HepG2 (cell line): ENCODE data around the gene OR4C45. TPM values are rescaled to one million over a fixed set of nuclear protein-coding genes. Genes with fewer than 3 reads are reported as not detected.

Experiments
- ARNT ChIP-seq: fragments of 450-650 bp; IDR thresholded peaks from 2 replicates; pipeline ENCODE4 v1.6.1; 2017
- FOSL1 ChIP-seq: sonication (generic); formaldehyde crosslinking; IDR thresholded peaks from 2 replicates; pipeline ENCODE4 v1.9.0; 2021; ENCODE audit warnings: missing genetic modification reagents, borderline replicate concordance
- HOXA9 ChIP-seq: sonication (generic); formaldehyde crosslinking; IDR thresholded peaks from 2 replicates; pipeline ENCODE4 v1.8.1; 2022; ENCODE audit warnings: missing genetic modification reagents, mild to moderate bottlenecking, moderate library complexity, borderline replicate concordance
- MIER2 ChIP-seq: IDR thresholded peaks from 2 replicates; pipeline ENCODE4 v1.6.1; 2016; ENCODE audit warnings: missing biosample characterization, missing genetic modification reagents
- ZNF224 ChIP-seq: sonication (generic); formaldehyde crosslinking; IDR thresholded peaks from 2 replicates; pipeline ENCODE4 v1.5.0; 2020; ENCODE audit warnings: mild to moderate bottlenecking, missing genetic modification reagents
- ZNF678 ChIP-seq: sonication (generic); formaldehyde crosslinking; IDR thresholded peaks from 2 replicates; pipeline ENCODE4 v1.4.0; 2020; ENCODE audit warnings: mild to moderate bottlenecking, missing genetic modification reagents
- polyA plus RNA-seq, 8 experiments: library from polyadenylated mRNA; depleted of rRNA in 3 of 8; stranded (reverse) in 7 of 8; unstranded in 1 of 8; fragments of >200 nt; fragmentation: Illumina TruSeq in 4 of 8; extraction: Trizol in 4 of 8; gene quantifications; 2 replicates each; pipeline versions ENCODE4 v1.2.1 to v1.2.3, GENCODE V29; 2011 to 2016; ENCODE audit warnings: low read depth in 4 of 8, missing spikeins in 1 of 8, mixed read lengths in 1 of 8; ENCODE audit not compliant: insufficient read depth in 1 of 8
- total RNA-seq, 5 experiments: library from RNA; depleted of rRNA; stranded (reverse); fragments of >200 nt; fragmentation: Illumina TruSeq; extraction: Trizol; gene quantifications; 2 replicates each; pipeline ENCODE4 v1.2.3, GENCODE V29; 2016; ENCODE audit warnings: low read depth in 1 of 5
- TF ChIP-seq, protein P1 (sequence below): sonication (generic); formaldehyde crosslinking; IDR thresholded peaks from 2 replicates; pipeline ENCODE4 v1.5.1; 2020; ENCODE audit warnings: mild to moderate bottlenecking, moderate library complexity, missing genetic modification reagents
- TF ChIP-seq, protein P2 (sequence below): sonication (generic); formaldehyde crosslinking; IDR thresholded peaks from 2 replicates; pipeline ENCODE4 v1.4.0; 2020; ENCODE audit warnings: missing genetic modification reagents, mild to moderate bottlenecking, borderline replicate concordance
- TF ChIP-seq, protein P3 (sequence below): fragments of 450-650 bp; IDR thresholded peaks from 2 replicates; pipeline ENCODE4 v1.6.1; 2017; ENCODE audit warnings: mild to moderate bottlenecking

Gene OR4C45
- total and polyA plus RNA-seq, 2 of the 13 experiments (the other 11 are each of a cell fraction or from before 2014, with no cell fraction given), result not detected

DNA sequence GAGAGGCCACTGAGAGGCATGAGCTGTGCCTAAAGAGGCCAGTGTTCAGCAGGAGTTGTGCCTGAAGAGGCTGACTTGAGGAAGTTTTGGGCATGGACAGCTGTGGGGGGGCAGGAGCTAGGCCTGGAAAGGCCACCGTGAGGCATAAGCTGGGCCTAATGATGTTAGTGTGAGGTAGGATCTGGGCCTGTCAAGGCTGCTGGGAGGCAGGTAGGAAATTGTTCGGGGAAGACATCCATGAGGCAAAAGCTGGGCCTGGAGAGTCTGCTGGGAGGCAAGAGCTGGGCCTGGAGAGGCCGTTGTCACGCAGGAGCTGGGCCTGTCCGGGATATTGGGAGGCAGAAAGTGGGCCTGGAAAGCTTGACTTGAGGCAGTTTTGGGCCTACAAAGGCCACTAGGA, 44.9 kb downstream of the OR4C45 start (continued):
- TF ChIP-seq, protein P1, sequence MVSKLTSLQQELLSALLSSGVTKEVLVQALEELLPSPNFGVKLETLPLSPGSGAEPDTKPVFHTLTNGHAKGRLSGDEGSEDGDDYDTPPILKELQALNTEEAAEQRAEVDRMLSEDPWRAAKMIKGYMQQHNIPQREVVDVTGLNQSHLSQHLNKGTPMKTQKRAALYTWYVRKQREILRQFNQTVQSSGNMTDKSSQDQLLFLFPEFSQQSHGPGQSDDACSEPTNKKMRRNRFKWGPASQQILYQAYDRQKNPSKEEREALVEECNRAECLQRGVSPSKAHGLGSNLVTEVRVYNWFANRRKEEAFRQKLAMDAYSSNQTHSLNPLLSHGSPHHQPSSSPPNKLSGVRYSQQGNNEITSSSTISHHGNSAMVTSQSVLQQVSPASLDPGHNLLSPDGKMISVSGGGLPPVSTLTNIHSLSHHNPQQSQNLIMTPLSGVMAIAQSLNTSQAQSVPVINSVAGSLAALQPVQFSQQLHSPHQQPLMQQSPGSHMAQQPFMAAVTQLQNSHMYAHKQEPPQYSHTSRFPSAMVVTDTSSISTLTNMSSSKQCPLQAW (CRISPR knock-in tag), result no peak
- no peak for TF ChIP-seq MIER2 (CRISPR knock-in tag)
- TF ChIP-seq, protein P2, sequence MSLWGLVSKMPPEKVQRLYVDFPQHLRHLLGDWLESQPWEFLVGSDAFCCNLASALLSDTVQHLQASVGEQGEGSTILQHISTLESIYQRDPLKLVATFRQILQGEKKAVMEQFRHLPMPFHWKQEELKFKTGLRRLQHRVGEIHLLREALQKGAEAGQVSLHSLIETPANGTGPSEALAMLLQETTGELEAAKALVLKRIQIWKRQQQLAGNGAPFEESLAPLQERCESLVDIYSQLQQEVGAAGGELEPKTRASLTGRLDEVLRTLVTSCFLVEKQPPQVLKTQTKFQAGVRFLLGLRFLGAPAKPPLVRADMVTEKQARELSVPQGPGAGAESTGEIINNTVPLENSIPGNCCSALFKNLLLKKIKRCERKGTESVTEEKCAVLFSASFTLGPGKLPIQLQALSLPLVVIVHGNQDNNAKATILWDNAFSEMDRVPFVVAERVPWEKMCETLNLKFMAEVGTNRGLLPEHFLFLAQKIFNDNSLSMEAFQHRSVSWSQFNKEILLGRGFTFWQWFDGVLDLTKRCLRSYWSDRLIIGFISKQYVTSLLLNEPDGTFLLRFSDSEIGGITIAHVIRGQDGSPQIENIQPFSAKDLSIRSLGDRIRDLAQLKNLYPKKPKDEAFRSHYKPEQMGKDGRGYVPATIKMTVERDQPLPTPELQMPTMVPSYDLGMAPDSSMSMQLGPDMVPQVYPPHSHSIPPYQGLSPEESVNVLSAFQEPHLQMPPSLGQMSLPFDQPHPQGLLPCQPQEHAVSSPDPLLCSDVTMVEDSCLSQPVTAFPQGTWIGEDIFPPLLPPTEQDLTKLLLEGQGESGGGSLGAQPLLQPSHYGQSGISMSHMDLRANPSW (CRISPR knock-in tag), result no peak
- TF ChIP-seq ZNF224 (CRISPR knock-in tag), result no peak
- no peak for TF ChIP-seq HOXA9 (CRISPR knock-in tag)
- no peak for TF ChIP-seq FOSL1 (CRISPR knock-in tag)
- no peak for TF ChIP-seq ZNF678 (CRISPR knock-in tag)
- TF ChIP-seq, protein P3, sequence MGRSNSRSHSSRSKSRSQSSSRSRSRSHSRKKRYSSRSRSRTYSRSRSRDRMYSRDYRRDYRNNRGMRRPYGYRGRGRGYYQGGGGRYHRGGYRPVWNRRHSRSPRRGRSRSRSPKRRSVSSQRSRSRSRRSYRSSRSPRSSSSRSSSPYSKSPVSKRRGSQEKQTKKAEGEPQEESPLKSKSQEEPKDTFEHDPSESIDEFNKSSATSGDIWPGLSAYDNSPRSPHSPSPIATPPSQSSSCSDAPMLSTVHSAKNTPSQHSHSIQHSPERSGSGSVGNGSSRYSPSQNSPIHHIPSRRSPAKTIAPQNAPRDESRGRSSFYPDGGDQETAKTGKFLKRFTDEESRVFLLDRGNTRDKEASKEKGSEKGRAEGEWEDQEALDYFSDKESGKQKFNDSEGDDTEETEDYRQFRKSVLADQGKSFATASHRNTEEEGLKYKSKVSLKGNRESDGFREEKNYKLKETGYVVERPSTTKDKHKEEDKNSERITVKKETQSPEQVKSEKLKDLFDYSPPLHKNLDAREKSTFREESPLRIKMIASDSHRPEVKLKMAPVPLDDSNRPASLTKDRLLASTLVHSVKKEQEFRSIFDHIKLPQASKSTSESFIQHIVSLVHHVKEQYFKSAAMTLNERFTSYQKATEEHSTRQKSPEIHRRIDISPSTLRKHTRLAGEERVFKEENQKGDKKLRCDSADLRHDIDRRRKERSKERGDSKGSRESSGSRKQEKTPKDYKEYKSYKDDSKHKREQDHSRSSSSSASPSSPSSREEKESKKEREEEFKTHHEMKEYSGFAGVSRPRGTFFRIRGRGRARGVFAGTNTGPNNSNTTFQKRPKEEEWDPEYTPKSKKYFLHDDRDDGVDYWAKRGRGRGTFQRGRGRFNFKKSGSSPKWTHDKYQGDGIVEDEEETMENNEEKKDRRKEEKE, result no peak
- TF ChIP-seq ARNT, result no peak
